GM13977 (cell line): ENCODE results near the gene BBS7.

ENCODE experiments used
- DNase-seq: peaks from one replicate; pipeline ENCODE4 v3.0.0; 2012; ENCODE audit warnings: low spot score
- CTCF ChIP-seq: IDR thresholded peaks from 2 replicates; pipeline ENCODE4 v1.5.1; 2012; ENCODE audit warnings: mild to moderate bottlenecking, control low read depth; ENCODE audit not compliant: insufficient read depth; ENCODE audit errors: extremely low read depth, missing control alignments
- in situ Hi-C: fragments of 300-500 bp; cut with MboI; formaldehyde crosslinking; loops from one replicate; pipeline ENCODE4 v1.12.0; 2022; ENCODE audit warnings: low sequenced_read_pairs, low pct_unique_long_range_greater_than_20kb, mixed read lengths, inconsistent platforms; ENCODE audit not compliant: unreplicated experiment

The BBS7 gene

GRCh38 chr4:121799867-121800501 is 70.3 kb downstream of the BBS7 start:
- in situ Hi-C loops = no loop called here
- no peak for DNase-seq
- no peak for TF ChIP-seq CTCF

GRCh38 chr4:121799208-121799823 is 71.0 kb downstream of the BBS7 start:
- no peak for DNase-seq
- no peak for TF ChIP-seq CTCF
- in situ Hi-C loops = no loop called here

- in situ Hi-C loops = no loop called here
- DNase-seq = no peak
- TF ChIP-seq CTCF = no peak
These were observed 74.0 kb downstream of the BBS7 start for GRCh38 chr4:121796283-121796682.

- DNase-seq = no peak
- TF ChIP-seq CTCF = no peak
- in situ Hi-C loops = no loop called here
These were observed 75.6 kb downstream of the BBS7 start for GRCh38 chr4:121794505-121795188.

GRCh38 chr4:121792966-121793365 is 77.3 kb downstream of the BBS7 start:
- no peak for TF ChIP-seq CTCF
- DNase-seq = no peak
- in situ Hi-C loops = no loop called here

- in situ Hi-C loops = no loop called here
- TF ChIP-seq CTCF = no peak
- no peak for DNase-seq
These were observed 78.8 kb downstream of the BBS7 start for GRCh38 chr4:121791481-121791880.
